ENCODE measurements around the gene SH3BP4.

SH3BP4 gene

GRCh38 chr2:235059161-235059560 lies 107.3 kb downstream of the SH3BP4 start:
- DNase-seq, result no peak

- DNase-seq, result no peak
Observed at GRCh38 chr2:235061656-235062055, 109.8 kb downstream of the SH3BP4 start.

- no peak for DNase-seq
Observed at GRCh38 chr2:235063471-235063961, 111.7 kb downstream of the SH3BP4 start.

DNA sequence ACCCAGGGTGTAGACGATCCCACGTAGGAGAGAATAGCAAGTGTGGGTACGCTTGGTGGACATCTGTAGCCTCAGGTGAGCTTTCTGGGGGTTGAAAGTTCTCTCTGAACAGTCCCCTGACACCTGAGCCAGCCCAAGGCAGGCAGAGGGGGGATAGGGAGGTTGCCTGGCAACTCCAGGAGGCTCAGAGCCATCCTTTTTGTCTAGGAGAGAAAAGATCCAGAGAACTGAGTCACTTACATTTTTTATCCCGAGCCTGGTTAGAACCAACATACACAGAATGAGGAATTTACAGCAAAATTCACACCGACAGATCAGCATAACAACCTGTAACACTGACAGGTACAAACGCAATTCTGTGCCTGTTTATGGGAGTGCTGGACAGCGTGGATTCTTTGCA lies 113.2 kb downstream of the SH3BP4 start:
- DNase-seq, result no peak

GRCh38 chr2:235066490-235066889 lies 114.7 kb downstream of the SH3BP4 start:
- no peak for DNase-seq

DNA sequence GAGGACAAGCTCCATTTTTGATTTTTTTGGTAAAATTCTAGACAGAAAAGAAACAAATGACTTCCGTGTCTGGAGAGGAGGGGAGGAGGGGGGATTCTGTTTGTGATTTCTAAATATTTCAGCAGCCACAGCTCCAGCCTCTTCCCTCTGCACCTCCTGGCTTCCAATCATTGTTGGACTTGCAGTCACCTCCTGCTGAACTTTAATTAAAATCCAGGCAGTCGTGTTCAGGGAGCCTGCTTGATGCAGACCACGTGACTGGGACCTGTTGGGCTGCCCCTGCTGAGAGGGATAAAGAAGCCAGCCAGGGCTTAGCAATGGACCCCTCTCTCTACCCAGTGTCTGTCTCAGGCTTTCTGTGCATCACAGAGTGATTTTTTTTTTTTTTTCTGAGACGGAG lies 115.1 kb downstream of the SH3BP4 start:
- DNase-seq, result no peak

GRCh38 chr2:235068701-235069100 lies 116.9 kb downstream of the SH3BP4 start:
- DNase-seq, result no peak

DNA sequence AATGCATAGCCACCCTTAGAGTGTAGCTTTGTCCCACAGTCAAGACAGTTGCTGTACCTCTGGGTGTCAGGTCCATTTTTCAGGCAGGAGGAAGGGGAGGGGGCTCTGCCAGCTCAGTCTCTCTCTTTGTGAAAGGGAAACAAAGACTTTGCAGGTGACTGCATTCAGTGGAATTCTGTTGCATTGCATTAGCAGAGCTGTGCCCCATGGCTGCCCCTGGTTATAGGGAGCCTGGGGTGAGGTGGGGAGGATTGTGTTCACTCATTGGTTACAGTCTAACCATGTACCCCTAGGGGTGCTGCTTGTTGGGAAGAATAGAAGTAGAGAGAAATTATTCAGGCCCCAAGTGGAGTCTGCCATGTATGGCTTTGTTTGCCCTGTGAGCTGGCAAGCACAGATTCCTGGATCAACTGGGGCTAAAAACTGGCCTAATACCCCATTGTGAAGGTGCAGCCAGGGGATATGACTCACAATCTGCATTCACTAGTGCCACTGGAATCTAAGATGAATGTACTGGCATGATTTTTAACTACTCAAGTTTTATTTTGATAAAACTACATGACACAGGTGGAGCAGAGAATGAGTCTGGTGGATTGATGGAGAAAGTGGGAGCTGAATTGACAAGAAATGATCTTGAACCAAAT lies 118.4 kb downstream of the SH3BP4 start:
- no peak for DNase-seq

DNA sequence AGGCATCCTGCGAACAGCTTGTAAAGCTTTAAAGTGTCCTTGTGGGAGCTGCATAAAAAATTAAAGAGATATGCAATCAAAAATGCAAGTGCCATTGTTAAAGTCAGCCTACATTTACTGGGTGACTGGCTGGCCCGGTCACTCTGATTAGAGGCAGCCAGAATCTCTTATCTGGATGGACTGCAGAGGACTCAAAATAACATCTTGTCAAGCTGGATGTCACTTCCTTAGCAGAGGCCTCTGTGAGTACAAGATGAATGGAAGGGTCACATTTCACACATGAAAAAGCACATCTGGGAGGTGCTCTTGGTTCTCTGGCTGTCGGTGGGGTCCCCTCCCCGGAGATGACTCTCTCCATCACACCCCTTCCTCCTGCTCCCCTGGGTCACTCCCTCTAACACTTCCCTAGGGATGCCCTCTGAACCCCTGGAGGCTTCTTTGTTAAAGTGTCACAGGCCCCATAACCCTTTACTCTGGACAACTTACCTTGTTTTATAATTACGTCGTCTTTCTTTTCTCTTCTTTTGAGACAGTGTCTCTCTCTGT lies 122.1 kb downstream of the SH3BP4 start:
- DNase-seq, result no peak

GRCh38 chr2:235077046-235077445 lies 125.2 kb downstream of the SH3BP4 start:
- DNase-seq, result no peak

- DNase-seq, result no peak
Observed at GRCh38 chr2:235078182-235078581, 126.4 kb downstream of the SH3BP4 start.

GRCh38 chr2:235078914-235079472 lies 127.2 kb downstream of the SH3BP4 start:
- DNase-seq, result no peak

DNA sequence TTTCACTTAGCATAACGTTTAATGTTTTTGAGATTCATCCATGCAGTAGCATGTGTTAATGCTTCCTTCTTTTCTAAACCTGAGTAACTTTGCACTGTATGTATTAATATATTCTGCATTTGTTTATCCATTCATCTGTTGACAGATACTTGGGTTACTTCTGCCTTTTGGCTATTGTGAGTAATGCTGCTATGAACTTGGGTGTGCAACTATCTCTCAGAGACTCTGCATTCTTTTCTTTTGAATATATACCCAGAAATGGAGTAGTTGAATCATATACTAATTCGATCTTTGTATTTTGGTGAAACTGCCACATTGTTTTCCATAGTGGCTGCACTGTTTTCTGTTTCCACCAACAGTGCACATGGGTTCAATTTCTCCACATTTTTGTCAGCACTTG lies 128.3 kb downstream of the SH3BP4 start:
- no peak for DNase-seq

- DNase-seq, result no peak
Observed at GRCh38 chr2:235082578-235083338, 130.9 kb downstream of the SH3BP4 start.

DNA sequence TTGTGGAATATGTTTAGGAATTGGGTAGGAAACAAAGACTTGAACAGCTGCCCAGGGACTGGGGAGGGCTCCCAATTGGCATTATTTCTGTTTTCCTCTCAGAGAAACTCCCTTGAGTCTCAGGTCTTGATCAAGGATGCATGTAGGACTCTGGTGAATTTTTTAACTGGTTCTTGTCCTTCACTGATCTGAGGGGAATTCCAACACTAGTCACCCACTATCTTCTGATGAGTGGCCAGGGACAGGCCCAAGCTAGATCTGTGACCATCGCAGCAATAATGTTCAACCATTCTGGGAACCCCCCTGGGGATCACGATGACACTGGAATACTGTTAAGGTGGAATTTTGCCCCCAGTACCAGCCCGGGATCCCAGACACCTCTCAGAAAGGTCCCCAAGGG lies 132.0 kb downstream of the SH3BP4 start:
- DNase-seq, result no peak

DNA sequence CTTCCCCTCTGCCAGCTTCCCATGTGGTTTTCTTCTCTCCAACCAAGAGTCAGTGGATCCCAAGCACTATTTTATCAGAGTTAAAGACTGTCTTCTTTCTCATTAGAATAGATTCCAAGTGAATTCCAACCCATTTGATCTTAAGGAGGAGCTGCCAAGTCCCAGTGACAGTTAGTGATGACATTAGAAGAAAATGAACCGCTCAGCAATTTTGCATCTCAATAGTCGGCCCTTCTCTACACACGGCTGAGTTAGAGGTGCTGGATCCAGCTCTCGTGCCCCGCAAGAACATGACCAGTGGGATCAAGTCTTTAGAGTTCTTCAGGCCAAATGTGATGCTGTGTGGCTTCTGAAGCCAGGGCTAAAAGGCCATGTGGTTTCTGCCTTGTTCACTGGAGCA lies 132.6 kb downstream of the SH3BP4 start:
- no peak for DNase-seq

- DNase-seq, result no peak
Observed at GRCh38 chr2:235085476-235085875, 133.7 kb downstream of the SH3BP4 start.

DNA sequence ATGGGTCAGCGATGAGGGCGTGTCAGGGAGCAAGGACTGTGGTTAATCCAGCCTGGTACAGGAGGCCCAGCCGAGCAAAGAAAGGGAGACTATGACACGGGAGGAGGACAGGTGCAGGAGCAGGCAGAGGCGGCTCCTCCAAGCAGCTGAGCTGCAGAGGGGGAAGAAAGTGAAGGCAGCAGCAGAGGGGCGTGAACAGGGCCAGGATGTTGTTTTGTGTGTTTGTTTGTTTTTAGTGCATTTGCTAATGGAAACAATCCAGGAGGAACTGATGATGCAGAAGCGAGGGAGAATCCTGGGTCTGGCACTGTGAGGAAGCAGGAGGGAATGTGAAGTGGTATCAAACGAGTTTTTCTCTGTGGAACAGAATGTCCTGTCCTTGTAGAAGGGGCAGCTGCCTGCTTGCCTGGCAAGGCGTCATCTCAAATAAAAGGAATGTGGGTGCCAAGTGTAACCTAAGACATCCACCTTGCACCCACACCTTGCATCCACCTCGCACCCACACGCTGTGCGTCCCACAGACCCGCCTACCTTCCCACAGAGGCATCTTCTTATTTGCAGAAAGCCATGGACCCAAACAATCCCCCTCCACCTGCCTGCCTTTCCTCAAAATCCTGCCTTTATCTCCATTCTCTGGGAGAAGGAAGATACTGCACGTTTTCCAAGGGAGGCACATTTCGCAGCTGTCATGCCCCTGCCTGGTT lies 134.8 kb downstream of the SH3BP4 start:
- DNase-seq, result no peak

DNA sequence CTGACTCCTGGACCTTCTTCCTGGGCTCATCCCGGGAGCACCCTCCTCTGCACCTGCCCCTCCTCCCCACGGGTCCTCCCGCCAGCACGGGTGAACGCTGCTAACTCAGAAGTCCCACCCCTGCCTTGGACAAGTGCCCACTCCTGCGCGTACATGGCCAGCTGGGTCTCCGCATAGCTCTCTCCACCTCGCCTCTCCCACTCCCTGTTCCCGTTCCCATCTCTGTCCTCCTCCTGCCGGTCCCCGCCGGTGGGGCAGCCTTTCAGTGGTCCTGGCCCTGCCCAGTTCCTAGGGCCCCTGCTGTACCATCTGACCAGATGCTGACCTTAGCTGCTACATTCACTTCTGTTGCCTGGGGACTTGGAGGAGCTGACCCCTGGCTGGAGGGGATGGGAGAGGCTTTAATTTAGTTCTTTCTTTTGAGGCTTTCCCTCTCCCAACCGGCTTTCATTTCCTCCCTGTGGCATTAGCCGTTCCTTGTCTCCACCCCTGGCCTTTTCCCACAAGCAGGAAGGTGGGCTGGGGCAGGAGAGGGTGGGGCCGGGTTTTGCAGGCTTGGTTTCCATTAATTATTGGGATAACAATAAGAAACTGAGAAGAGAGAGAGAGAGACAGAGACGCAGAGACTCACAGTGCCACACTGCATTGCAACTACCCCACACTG lies 136.1 kb downstream of the SH3BP4 start:
- no peak for DNase-seq

- DNase-seq, result no peak
Observed at GRCh38 chr2:235088496-235088921, 136.7 kb downstream of the SH3BP4 start.

GRCh38 chr2:235091421-235091820 lies 139.6 kb downstream of the SH3BP4 start:
- no peak for DNase-seq

- DNase-seq, result no peak
Observed at GRCh38 chr2:235091983-235092382, 140.2 kb downstream of the SH3BP4 start.
